ENCODE results near the gene REXO2.

DNA sequence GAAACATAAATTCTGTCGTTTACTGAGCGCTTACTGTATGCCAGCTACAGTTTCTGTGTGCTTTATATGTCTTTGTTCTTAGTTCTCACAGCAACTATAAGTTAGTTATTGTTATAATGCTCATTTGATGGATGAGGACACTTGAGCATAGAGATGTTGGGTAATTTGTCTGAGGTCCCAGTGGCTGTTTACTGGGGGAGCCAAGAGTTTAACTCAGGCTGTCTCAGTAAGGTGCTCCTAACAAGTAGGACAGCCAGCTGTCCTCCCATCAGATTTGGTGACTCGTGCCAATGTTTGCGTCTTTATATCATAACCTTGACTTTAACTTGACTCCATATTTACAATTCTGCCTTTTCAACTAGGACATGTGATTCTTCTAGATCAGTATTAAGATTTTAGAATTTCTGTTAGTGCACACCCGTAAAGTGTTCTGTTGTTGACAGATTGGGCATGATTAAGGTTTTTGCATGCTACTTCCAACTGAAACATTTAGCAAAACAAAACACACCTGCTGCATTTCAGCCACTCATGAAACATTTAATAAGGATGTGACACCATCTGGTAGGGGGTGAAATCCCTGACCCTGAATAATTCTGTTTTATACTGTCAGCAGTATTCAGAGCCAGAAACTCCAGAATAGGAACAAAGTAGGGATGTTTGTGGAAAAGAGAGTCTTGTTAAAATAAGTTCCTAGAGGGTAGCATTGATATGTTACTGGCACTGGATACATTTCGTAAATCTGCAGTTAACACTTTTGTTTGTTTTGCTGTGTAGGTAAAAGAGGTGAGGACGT lies 1.9 kb downstream of the REXO2 start:
- TF ChIP-seq SRF (IDR thresholded peaks at IDR 0.05; ENCODE audit: low read depth, low read length) (no peak), POLR2A (IDR thresholded peaks at IDR 0.05; ENCODE audit: control extremely low read depth in 1 of 2, low read depth in 2 of 2, low read length in 2 of 2) (no peak), BRCA1 (IDR thresholded peaks at IDR 0.05; ENCODE audit: low read depth, low read length) (no peak), CEBPB (IDR thresholded peaks at IDR 0.05; ENCODE audit: low read depth, low read length) (no peak), CBX8 (IDR thresholded peaks at IDR 0.05; ENCODE audit: borderline replicate concordance, low read depth, low read length) (no peak), MAFK (IDR thresholded peaks at IDR 0.05; ENCODE audit: low read depth, low read length) (no peak), JUN (IDR thresholded peaks at IDR 0.05; ENCODE audit: low read depth, low read length) (no peak), POLR2AphosphoS5 (IDR thresholded peaks at IDR 0.05; ENCODE audit: low read depth, low read length) (no peak), BACH1 (IDR thresholded peaks at IDR 0.05; ENCODE audit: low read length) (no peak), EZH2 (IDR thresholded peaks at IDR 0.05; ENCODE audit: low read depth, low read length, severe bottlenecking) (no peak), TCF12 (IDR thresholded peaks at IDR 0.05; ENCODE audit: low read depth, low read length) (no peak)
- TF ChIP-seq, protein P1, sequence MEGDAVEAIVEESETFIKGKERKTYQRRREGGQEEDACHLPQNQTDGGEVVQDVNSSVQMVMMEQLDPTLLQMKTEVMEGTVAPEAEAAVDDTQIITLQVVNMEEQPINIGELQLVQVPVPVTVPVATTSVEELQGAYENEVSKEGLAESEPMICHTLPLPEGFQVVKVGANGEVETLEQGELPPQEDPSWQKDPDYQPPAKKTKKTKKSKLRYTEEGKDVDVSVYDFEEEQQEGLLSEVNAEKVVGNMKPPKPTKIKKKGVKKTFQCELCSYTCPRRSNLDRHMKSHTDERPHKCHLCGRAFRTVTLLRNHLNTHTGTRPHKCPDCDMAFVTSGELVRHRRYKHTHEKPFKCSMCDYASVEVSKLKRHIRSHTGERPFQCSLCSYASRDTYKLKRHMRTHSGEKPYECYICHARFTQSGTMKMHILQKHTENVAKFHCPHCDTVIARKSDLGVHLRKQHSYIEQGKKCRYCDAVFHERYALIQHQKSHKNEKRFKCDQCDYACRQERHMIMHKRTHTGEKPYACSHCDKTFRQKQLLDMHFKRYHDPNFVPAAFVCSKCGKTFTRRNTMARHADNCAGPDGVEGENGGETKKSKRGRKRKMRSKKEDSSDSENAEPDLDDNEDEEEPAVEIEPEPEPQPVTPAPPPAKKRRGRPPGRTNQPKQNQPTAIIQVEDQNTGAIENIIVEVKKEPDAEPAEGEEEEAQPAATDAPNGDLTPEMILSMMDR (IDR thresholded peaks at IDR 0.05; ENCODE audit: control extremely low read depth in 1 of 3, insufficient read depth in 1 of 3, low read depth in 1 of 3, low read length in 3 of 3) = no peak

Measured in H1 (cell line).